A172 (cell line): ENCODE results near the gene FUT9. TPM values are rescaled to one million over a fixed set of nuclear protein-coding genes. Genes with fewer than 3 reads are reported as not detected.

Experiments used
- DNase-seq: peaks from one replicate; pipeline ENCODE4 v3.0.0-alpha.2; 2015; ENCODE audit warnings: low spot score
- total RNA-seq: library from RNA; depleted of rRNA; stranded (reverse); fragments of >200 nt; shearing (Covaris generic); gene quantifications from 2 replicates; pipeline ENCODE4 v1.2.3, GENCODE V29; 2014

FUT9 gene
- total RNA-seq, 1 experiment from 2014 or later = not detected

DNA sequence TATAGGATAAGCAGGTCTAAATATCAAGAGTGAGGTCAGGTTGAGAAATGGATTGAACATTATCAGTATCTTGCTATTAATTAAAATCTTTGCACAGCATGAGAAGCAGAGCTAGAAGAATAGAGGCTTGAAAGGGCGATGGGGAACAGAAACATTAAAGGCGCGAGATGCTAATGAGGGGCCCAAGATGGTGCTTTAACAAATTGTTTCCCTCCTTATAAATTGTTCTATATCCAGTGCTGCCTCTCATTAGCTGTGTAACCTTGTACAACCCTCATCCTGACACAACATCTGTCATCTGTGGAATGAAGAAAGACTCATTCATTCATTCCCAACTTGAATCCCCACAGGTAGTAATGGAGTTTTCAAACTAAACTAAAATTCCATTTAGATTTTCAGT is 57.8 kb downstream of the FUT9 start:
- DNase-seq = no peak

GRCh38 chr6:96074006-96074405 is 58.2 kb downstream of the FUT9 start:
- DNase-seq = no peak

- DNase-seq = no peak
These were observed 60.1 kb downstream of the FUT9 start for GRCh38 chr6:96075826-96076225.

DNA sequence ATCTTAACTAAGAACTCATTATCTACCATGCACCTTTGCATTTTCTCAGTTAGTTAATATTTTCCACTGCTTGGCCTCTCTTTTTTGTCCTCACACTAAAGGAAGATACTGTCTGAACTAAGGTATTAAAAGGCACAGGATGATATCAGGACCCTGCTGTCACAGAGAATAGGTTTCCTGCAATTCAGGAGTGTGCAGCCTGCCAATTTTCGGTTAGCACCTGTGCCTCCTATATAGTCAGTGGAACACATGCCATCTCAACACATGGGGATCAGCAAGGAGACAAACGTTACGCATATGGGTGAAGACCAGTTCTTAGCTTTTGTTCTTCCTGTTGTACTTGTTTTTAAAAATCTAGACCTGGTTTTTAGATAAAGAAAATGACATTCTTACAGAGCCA is 71.0 kb downstream of the FUT9 start:
- no peak for DNase-seq

GRCh38 chr6:96089173-96089572 is 73.4 kb downstream of the FUT9 start:
- no peak for DNase-seq

DNA sequence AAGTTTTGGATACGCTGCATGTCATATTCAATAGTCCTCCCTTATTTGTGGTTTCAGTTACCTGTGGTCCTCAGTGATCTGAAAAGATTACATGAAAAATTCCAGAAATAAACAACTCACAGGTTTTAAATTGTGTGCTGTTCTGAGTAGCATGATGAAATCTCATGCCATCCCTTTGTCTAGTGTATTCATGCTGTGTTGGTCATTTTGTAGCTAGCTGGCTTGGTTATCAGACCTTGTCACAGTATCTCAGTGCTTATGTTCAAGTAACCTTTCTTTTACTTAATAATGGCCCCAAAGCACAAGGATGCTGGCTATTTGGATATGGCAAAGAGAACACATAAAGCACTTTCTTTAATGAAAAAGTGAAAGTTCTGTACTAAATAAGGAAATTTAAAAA is 78.3 kb downstream of the FUT9 start:
- no peak for DNase-seq

DNA sequence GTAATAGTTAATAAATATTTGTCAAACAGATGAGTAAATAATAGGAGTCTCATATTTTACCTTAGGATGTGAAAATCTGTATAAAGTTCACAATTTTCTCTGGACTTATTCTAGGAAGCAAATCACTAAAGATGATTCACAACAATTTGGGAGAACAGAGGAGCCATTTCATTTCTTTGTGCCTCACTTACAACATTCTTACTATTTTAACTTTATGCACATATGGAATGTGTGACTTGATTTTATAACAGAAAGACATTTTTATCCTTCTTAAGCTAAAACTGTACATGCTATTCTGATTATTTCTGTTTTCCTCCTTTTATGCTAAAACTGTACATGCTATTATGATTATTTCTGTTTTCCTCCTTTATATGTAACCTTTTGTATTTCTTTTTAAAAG is 83.3 kb downstream of the FUT9 start:
- no peak for DNase-seq

DNA sequence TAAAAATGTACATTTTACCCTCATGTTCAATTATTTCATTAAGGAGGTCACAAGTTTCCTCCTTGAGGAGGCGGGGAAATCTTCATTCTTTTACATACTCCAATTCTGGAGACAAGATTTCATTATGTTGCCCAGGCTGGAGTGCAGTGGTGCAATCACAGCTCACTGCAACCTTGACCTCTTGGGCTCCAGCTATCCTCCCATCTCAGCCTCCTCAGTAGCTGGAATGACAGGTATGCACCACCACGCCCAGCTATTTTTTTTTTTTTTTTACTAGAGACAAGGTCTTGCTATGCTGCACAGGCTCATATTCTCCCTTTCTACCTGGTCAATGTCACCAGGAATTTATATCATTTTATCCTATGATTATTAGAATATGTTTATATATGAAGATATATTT is 85.8 kb downstream of the FUT9 start:
- no peak for DNase-seq

GRCh38 chr6:96104910-96105309 is 89.1 kb downstream of the FUT9 start:
- DNase-seq = no peak

- no peak for DNase-seq
These were observed 95.1 kb downstream of the FUT9 start for GRCh38 chr6:96110878-96111277.

DNA sequence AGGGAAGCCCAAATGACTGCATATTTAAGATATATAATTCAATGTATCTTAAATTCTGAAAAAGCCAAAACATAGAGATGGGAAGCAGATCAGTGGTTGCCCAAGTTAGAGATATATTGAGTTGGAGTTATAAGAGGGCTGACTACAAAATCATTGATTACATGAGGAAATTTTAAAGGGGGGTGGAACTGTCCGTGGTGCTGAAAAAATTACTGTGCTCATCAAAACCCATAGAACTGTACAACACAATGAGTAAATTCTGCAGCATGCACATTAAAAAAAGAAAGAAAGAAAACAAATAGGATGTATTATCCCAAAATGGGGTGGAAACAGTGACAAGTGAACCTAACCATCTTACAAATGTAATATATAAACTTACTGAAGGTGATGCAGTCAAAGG is 100.9 kb downstream of the FUT9 start:
- no peak for DNase-seq

DNA sequence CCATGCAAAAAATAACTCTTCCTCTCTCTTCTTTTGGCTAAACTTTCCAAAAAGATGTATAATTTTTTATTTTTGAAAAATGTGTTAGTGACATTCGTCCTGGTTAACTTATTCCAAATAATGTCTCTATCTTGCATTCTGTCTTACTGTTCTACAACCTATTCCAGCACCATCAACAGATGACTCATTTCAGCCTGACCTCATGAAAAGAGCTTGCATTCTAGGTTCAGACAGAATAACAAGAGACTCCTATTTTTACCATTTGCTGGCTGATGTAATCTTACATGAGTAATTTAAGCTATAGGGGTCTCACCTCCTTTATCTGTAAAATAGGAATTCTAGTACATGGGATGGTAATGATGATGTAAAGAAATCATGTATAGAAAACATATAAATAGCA is 109.0 kb downstream of the FUT9 start:
- DNase-seq = no peak

GRCh38 chr6:96138406-96138805 is 122.6 kb downstream of the FUT9 start:
- DNase-seq = no peak

GRCh38 chr6:96142142-96142541 is 126.4 kb downstream of the FUT9 start:
- DNase-seq = no peak

- no peak for DNase-seq
These were observed 134.7 kb downstream of the FUT9 start for GRCh38 chr6:96150431-96150830.

- DNase-seq = no peak
These were observed 135.9 kb downstream of the FUT9 start for GRCh38 chr6:96151707-96152106.

GRCh38 chr6:96152114-96152708 is 136.4 kb downstream of the FUT9 start:
- no peak for DNase-seq

DNA sequence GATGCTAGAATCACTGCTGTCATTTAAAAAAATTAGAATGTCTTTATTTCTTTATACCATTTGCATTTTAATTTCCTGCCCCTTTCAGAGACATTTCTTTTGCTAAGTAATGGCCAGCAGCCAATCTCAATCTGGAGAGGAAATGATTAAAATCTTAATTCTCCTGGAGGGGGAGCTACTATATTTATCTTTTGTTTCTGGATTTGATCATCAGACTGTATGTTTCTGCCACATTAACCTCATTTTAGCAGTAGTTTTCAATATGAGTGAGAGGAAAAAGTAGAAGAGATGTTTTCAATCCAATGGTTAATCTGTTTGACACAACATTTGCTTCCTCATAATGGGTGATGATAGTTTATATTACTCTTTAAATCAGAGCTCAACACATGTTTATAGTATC is 138.0 kb downstream of the FUT9 start:
- DNase-seq = no peak

- no peak for DNase-seq
These were observed 140.7 kb downstream of the FUT9 start for GRCh38 chr6:96156425-96156824.

DNA sequence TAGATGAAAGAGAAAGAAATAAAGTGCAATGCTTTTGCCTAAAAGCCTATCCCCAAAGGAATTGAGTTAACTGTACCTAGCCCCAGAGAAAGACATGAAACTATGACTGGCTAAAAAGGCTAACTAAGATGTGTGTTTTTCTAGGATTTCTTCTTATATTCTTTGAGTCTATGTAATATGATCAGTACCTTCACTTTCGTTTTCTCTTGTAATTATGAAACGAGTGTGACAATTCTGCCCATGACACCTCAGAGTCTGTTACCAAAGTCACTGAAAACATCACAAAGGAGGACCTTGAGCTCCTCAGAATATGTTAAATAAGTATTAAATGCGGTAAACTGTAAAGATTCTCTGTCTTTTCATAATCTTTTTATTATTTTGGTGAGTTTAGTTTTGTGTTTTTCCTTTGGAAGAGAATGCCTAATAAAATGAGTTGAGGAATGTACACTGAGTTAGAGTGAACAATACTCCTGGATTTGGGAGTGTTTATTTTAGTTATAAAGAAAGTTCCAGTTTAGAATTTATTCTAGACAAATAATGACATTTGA is 141.3 kb downstream of the FUT9 start:
- DNase-seq = no peak

DNA sequence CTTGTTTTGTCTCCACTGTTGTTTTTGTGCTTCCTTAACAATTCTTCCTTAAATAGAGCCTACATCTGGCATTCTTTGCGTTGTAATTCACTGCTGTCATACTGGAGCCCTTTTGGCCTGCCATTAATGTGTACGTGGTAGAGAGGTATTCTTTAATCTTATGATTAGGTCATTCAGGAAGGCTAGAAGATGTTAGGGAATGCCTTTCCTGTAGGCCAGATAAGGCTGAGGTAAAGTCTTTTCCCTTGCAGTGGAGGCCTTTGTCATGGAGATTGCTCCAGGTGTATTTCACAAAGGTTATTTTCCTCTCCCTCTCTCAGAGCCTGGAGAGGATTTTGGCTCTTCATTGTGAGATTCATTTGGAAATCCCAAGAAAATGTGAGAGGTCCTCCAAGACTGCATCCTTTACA is 146.9 kb downstream of the FUT9 start:
- no peak for DNase-seq

- DNase-seq = no peak
These were observed 149.0 kb downstream of the FUT9 start for GRCh38 chr6:96164802-96165201.

DNA sequence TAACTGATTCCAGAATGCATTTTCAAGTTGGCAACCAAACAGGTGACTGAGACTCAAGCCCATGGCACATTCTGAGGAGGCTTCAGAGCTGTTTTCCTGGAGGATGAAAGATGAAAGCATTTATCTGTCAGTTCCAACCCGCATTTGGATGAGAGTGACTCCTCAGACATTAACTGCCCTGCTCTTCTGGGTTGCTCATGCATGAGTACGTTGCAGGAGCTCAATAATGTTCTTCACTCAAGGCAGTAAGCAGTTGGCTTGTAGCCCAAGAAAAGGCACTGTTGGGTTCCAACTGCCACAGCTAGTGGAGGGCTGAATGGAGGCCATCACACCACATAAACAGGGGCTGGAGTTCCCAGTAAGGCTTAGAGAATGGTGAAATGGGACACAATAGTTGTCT is 155.3 kb downstream of the FUT9 start:
- no peak for DNase-seq

- DNase-seq = no peak
These were observed 169.0 kb downstream of the FUT9 start for GRCh38 chr6:96184798-96185197.
